IPS DF 6.9 (cell line): Measurements from ENCODE around the gene FER.

Source experiments
- DNase-seq: peaks from one replicate; pipeline ENCODE4 v3.0.0-alpha.2; 2013; ENCODE audit warnings: low read depth, low spot score
- H3K27ac ChIP-seq: one replicate; pipeline ENCODE4 v1.5.1; 2013; ENCODE audit warnings: low read length, control low read depth
- H3K27me3 ChIP-seq: 2 replicates; pipeline ENCODE4 v1.6.1; 2013; ENCODE audit warnings: mild to moderate bottlenecking, low read length; ENCODE audit not compliant: control insufficient read depth, insufficient read depth
- H3K36me3 ChIP-seq: 2 replicates; pipeline ENCODE4 v1.6.1; 2013; ENCODE audit warnings: low read length; ENCODE audit not compliant: control insufficient read depth, insufficient read depth
- H3K4me1 ChIP-seq: 2 replicates; pipeline ENCODE4 v1.6.1; 2013; ENCODE audit warnings: low read length; ENCODE audit not compliant: control insufficient read depth, insufficient read depth
- H3K4me3 ChIP-seq: 2 replicates; pipeline ENCODE4 v1.5.1; 2013; ENCODE audit warnings: mild to moderate bottlenecking, low read length
- H3K9me3 ChIP-seq: 2 replicates; pipeline ENCODE4 v1.6.1; 2013; ENCODE audit warnings: low read length, inconsistent platforms; ENCODE audit not compliant: control insufficient read depth, insufficient read depth
- WGBS: extraction: QIAGEN DNeasy Blood & Tissue Kit; methylation state at CpG from one replicate; pipeline ENCODE4 v1.1.7; 2013; ENCODE audit warnings: mixed read lengths, missing lambda C conversion rate; ENCODE audit not compliant: insufficient read length, insufficient coverage; 5-methylcytosine and 5-hydroxymethylcytosine counted together

Gene FER

GRCh38 chr5:109230369-109230768 lies 482.7 kb downstream of the FER start:
- no peak for DNase-seq
- H3K9me3 ChIP-seq: no peaks in the 10 kb centered on the region
- no CpG with 5 or more reads among the region's 2 CpGs for WGBS
- no peaks in the 10 kb centered on the region for H3K36me3 ChIP-seq
- no peaks in the 10 kb centered on the region for H3K4me1 ChIP-seq
- no peak overlapping the region for H3K4me3 ChIP-seq
- no peak overlapping the region for H3K27ac ChIP-seq
- H3K27me3 ChIP-seq: no peaks in the 10 kb centered on the region

GRCh38 chr5:109231331-109231730 lies 483.6 kb downstream of the FER start:
- Histone ChIP-seq H3K4me1 (no peaks in the 10 kb centered on the region), H3K27ac (no peak overlapping the region), H3K9me3 (no peaks in the 10 kb centered on the region), H3K36me3 (no peaks in the 10 kb centered on the region), H3K4me3 (no peak overlapping the region), H3K27me3 (no peaks in the 10 kb centered on the region)
- DNase-seq: no peak
- no CpG with 5 or more reads among the region's 2 CpGs for WGBS

GRCh38 chr5:109234381-109234780 lies 486.7 kb downstream of the FER start:
- DNase-seq: no peak
- Histone ChIP-seq H3K27me3 (no peaks in the 10 kb centered on the region), H3K4me3 (no peak overlapping the region), H3K4me1 (no peaks in the 10 kb centered on the region), H3K36me3 (no peaks in the 10 kb centered on the region), H3K27ac (no peak overlapping the region), H3K9me3 (no peaks in the 10 kb centered on the region)
- no CpG with 5 or more reads among the region's 4 CpGs for WGBS

- WGBS: no CpG with 5 or more reads among the region's 5 CpGs
- no peaks in the 10 kb centered on the region for H3K27me3 ChIP-seq
- no peak overlapping the region for H3K4me3 ChIP-seq
- no peak for DNase-seq
- H3K4me1 ChIP-seq: no peaks in the 10 kb centered on the region
- no peaks in the 10 kb centered on the region for H3K9me3 ChIP-seq
- H3K36me3 ChIP-seq: no peaks in the 10 kb centered on the region
- H3K27ac ChIP-seq: no peak overlapping the region
These were observed 491.8 kb downstream of the FER start for GRCh38 chr5:109239456-109239855.

- no peak overlapping the region for H3K27ac ChIP-seq
- H3K4me1 ChIP-seq: no peaks in the 10 kb centered on the region
These were observed 494.8 kb downstream of the FER start for GRCh38 chr5:109242518-109242917.

DNA sequence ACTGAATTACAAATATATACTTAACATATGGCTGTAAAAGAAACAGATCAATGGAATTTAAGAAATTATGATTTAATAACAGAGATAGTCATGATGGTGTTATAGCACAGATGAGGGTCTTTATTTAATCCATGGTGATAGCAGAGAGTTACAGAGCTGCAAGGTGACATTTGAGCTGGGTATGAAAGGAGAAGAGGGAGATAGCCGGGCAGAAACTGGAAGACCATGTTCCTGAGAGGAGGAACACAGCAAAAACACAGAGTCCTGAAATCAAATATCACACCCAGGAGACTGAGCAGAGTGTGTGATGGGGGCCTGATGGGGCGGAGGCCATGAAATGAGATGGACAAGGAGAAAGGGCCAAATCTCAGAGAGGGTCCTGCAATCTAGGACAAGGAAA lies 498.7 kb downstream of the FER start:
- DNase-seq: no peak

More at GRCh38 chr5:109242518-109242917, 494.8 kb downstream of the FER start:
- H3K27me3 ChIP-seq: no peaks in the 10 kb centered on the region
- DNase-seq: no peak
- H3K9me3 ChIP-seq: no peaks in the 10 kb centered on the region
- no peak overlapping the region for H3K4me3 ChIP-seq
- no peaks in the 10 kb centered on the region for H3K36me3 ChIP-seq

More for the DNA sequence above, 498.7 kb downstream of the FER start:
- WGBS: no CpG with 5 or more reads among the region's 2 CpGs
- Histone ChIP-seq H3K4me3 (no peak overlapping the region), H3K27ac (no peak overlapping the region), H3K9me3 (no peaks in the 10 kb centered on the region), H3K4me1 (no peaks in the 10 kb centered on the region), H3K27me3 (no peaks in the 10 kb centered on the region), H3K36me3 (no peaks in the 10 kb centered on the region)
